Mesendoderm (in vitro differentiated cells): ENCODE measurements around the gene ANGPTL2.

Experiments used
- DNase-seq: peaks from one replicate; pipeline ENCODE4 v3.0.0; 2013
- H2AK5ac ChIP-seq: 2 replicates; pipeline ENCODE4 v1.6.1; 2013; ENCODE audit warnings: low read length, inconsistent platforms
- H2BK120ac ChIP-seq: 2 replicates; pipeline ENCODE4 v1.6.1; 2013; ENCODE audit warnings: low read depth, mild to moderate bottlenecking, low read length, moderate library complexity, mixed read lengths
- H2BK15ac ChIP-seq: replicated peaks from 2 replicates; pipeline ENCODE4 v1.6.1; 2013; ENCODE audit warnings: low read depth, mild to moderate bottlenecking, moderate library complexity
- H2BK5ac ChIP-seq: 2 replicates; pipeline ENCODE4 v1.6.1; 2013; ENCODE audit warnings: low read length, inconsistent platforms
- H3K18ac ChIP-seq: 2 replicates; pipeline ENCODE4 v1.6.1; 2013; ENCODE audit warnings: mild to moderate bottlenecking, low read length, mixed read lengths
- H3K23ac ChIP-seq: one replicate; pipeline ENCODE4 v1.6.1; 2013; ENCODE audit warnings: low read length
- H3K27ac ChIP-seq: 2 replicates; pipeline ENCODE4 v1.5.1; 2013; ENCODE audit warnings: low read depth, mild to moderate bottlenecking, inconsistent platforms, low read length, moderate library complexity
- H3K27me3 ChIP-seq: 2 replicates; pipeline ENCODE4 v1.6.1; 2013; ENCODE audit warnings: low read length, control low read depth, mild to moderate bottlenecking, inconsistent platforms; ENCODE audit not compliant: insufficient read depth, poor library complexity
- H3K36me3 ChIP-seq: 2 replicates; pipeline ENCODE4 v1.6.1; 2013; ENCODE audit warnings: low read length, inconsistent platforms; ENCODE audit not compliant: control insufficient read depth, insufficient read depth
- H3K4ac ChIP-seq: one replicate; pipeline ENCODE4 v1.6.1; 2013; ENCODE audit warnings: low read depth, mild to moderate bottlenecking, low read length, moderate library complexity
- H3K4me1 ChIP-seq: 2 replicates; pipeline ENCODE4 v1.6.1; 2013; ENCODE audit warnings: low read depth, low read length, inconsistent platforms; ENCODE audit not compliant: control insufficient read depth
- H3K4me2 ChIP-seq: 2 replicates; pipeline ENCODE4 v1.6.1; 2013; ENCODE audit warnings: low read length
- H3K4me3 ChIP-seq: 2 replicates; pipeline ENCODE4 v1.5.1; 2013; ENCODE audit warnings: mild to moderate bottlenecking, low read length
- H3K56ac ChIP-seq: one replicate; pipeline ENCODE4 v1.6.1; 2013; ENCODE audit warnings: low read length
- H3K79me1 ChIP-seq: 2 replicates; pipeline ENCODE4 v1.6.1; 2013; ENCODE audit warnings: low read length, inconsistent platforms
- H3K79me2 ChIP-seq: 2 replicates; pipeline ENCODE4 v1.6.1; 2013; ENCODE audit warnings: mild to moderate bottlenecking, low read length; ENCODE audit not compliant: control insufficient read depth, insufficient read depth
- H3K9ac ChIP-seq: 2 replicates; pipeline ENCODE4 v1.6.1; 2013; ENCODE audit warnings: low read length, inconsistent platforms
- H4K5ac ChIP-seq: one replicate; pipeline ENCODE4 v1.6.1; 2013; ENCODE audit warnings: low read length
- H4K8ac ChIP-seq: one replicate; pipeline ENCODE4 v1.6.1; 2013; ENCODE audit warnings: low read depth, mild to moderate bottlenecking, control low read depth, low read length, moderate library complexity
- WGBS: extraction: QIAGEN DNeasy Blood & Tissue Kit; methylation state at CpG from one replicate; pipeline ENCODE4 v1.1.7; 2013; ENCODE audit warnings: low lambda C conversion rate, missing lambda C conversion rate; ENCODE audit not compliant: insufficient coverage; ENCODE audit errors: extremely low coverage; 5-methylcytosine and 5-hydroxymethylcytosine counted together

Gene ANGPTL2

DNA sequence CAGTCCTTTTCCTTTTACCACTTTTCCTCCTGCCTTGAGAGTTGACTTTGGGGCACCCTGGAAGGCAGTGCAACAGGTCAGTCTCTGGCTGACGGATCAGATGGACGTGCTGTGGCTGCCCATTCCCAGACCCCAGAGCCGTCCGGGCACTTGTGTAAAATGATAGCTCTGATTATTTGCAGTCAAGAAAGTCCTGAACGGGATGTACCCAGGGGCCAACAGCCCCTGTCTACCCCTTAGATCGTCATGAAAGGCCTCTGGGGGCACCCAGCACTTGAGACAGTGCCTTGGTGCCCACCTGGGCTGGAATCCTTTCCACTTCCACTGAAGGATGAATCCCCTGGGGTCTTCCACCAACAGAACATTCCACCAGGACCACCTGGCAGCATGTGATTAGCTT is 17.7 kb upstream of the ANGPTL2 start:
- Histone ChIP-seq H2BK15ac (no peak overlapping the region), H4K8ac (no peak overlapping the region), H3K27me3 (no peaks in the 10 kb centered on the region), H3K36me3 (no peaks in the 10 kb centered on the region), H2BK120ac (no peak overlapping the region), H2BK5ac (no peak overlapping the region), H3K79me2 (no peaks in the 10 kb centered on the region), H3K4ac (no peak overlapping the region), H3K23ac (no peak overlapping the region), H3K18ac (no peak overlapping the region), H3K4me3 (no peak overlapping the region), H3K4me2 (no peak overlapping the region), H3K56ac (no peak overlapping the region), H3K4me1 (no peaks in the 10 kb centered on the region), H3K9ac (no peak overlapping the region), H2AK5ac (no peak overlapping the region), H3K79me1 (no peaks in the 10 kb centered on the region), H3K27ac (no peak overlapping the region), H4K5ac (no peak overlapping the region)
- no CpG with 5 or more reads among the region's 6 CpGs for WGBS
- no peak for DNase-seq

DNA sequence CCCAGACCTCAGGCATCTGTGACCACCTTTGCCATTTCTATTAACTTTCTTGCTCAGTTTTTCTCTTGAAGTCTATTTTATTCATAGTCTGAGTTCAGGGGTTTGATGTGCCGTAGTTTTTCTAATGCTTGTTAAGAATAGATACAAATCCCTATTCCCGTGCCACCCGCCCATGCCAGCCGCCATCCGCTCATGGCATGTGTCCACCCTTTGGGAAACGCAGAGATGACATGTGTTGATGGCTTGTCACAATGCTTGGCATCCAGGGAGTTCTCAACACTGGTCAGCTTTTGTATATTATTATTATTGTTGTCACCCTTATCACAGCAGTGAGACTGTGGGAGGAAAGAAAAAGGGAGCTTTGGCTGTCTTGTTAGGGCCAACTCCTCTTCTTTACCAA is 17.3 kb upstream of the ANGPTL2 start:
- Histone ChIP-seq H3K79me2 (no peaks in the 10 kb centered on the region), H3K27ac (no peak overlapping the region), H3K4me3 (no peak overlapping the region), H3K79me1 (no peaks in the 10 kb centered on the region), H3K23ac (no peak overlapping the region), H2BK15ac (no peak overlapping the region), H2AK5ac (no peak overlapping the region), H3K36me3 (no peaks in the 10 kb centered on the region), H4K5ac (no peak overlapping the region), H3K18ac (no peak overlapping the region), H3K27me3 (no peaks in the 10 kb centered on the region), H3K56ac (no peak overlapping the region), H2BK5ac (no peak overlapping the region), H3K4ac (no peak overlapping the region), H4K8ac (no peak overlapping the region), H2BK120ac (no peak overlapping the region), H3K9ac (no peak overlapping the region), H3K4me2 (no peak overlapping the region), H3K4me1 (no peaks in the 10 kb centered on the region)
- no CpG with 5 or more reads among the region's 6 CpGs for WGBS
- no peak for DNase-seq

DNA sequence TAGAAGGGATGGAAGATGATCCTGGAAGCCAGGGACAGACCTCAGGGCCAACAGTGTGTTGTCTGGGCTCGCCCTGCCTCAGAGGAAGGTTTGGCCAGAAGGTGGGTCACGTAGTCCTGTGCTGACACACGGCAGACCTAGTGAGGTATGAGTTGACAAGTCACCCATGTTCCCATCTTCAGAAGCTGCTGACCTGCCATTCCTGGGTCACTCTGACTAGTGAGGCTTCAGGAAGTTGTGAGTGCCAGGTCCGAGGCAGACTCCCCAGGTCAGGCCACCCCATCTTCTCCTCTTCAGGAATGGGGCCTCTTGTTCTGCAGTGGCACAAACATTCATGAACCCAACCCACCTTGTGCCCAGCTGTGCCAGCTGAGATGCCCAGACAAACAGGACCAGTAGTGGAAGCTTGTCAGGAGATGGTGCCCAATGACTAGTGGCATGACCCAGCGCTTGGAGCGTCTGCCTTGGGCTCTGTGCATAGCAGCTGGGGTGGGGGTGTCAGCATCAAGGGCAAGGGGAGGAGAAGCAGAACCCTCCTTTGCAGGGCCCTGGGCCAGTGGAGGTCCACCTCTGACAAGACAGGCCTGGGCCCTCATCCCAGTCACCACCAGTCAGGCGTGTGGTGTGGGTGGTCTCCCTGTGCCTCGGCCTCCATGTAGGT is 16.8 kb upstream of the ANGPTL2 start:
- no peak overlapping the region for H3K4me2 ChIP-seq
- H3K4me3 ChIP-seq = no peak overlapping the region
- no peak overlapping the region for H3K18ac ChIP-seq
- no peak overlapping the region for H4K5ac ChIP-seq
- no peak overlapping the region for H2AK5ac ChIP-seq
- H4K8ac ChIP-seq = no peak overlapping the region
- H3K56ac ChIP-seq = no peak overlapping the region
- no peak overlapping the region for H3K27ac ChIP-seq
- WGBS = no CpG with 5 or more reads among the region's 8 CpGs
- no peaks in the 10 kb centered on the region for H3K4me1 ChIP-seq
- H2BK15ac ChIP-seq = no peak overlapping the region
- H3K79me1 ChIP-seq = no peaks in the 10 kb centered on the region
- no peak overlapping the region for H3K4ac ChIP-seq
- H3K27me3 ChIP-seq = no peaks in the 10 kb centered on the region
- no peak overlapping the region for H2BK5ac ChIP-seq
- H2BK120ac ChIP-seq = no peak overlapping the region
- H3K36me3 ChIP-seq = no peaks in the 10 kb centered on the region
- no peak overlapping the region for H3K23ac ChIP-seq
- no peaks in the 10 kb centered on the region for H3K79me2 ChIP-seq
- no peak overlapping the region for H3K9ac ChIP-seq
- no peak for DNase-seq

DNA sequence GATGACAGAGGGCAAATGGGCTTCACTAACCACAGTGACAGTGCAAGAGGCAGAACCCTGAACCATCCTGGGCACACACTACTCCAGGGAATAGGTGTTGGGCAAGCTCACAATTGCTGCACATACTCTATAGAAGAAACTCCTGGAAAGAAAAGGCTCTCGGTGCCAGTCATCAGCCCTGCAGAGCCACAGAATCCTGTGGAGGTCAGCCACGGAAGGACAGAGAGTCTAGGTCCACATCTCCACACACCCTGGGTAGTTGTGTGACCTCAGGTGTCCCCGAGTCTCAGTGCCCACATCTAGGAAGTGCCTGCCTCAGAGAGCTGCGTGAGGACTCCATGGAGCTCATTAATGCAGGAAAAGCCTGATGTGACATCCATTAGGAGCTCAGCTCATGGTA is 16.0 kb upstream of the ANGPTL2 start:
- no peak overlapping the region for H3K23ac ChIP-seq
- H2BK15ac ChIP-seq = no peak overlapping the region
- H4K5ac ChIP-seq = no peak overlapping the region
- no peak overlapping the region for H3K9ac ChIP-seq
- no peak overlapping the region for H3K18ac ChIP-seq
- no peak overlapping the region for H3K4ac ChIP-seq
- no peaks in the 10 kb centered on the region for H3K36me3 ChIP-seq
- no peak overlapping the region for H4K8ac ChIP-seq
- no peak overlapping the region for H3K4me2 ChIP-seq
- no peak overlapping the region for H3K56ac ChIP-seq
- no CpG with 5 or more reads among the region's 4 CpGs for WGBS
- H2BK120ac ChIP-seq = no peak overlapping the region
- no peak for DNase-seq
- no peak overlapping the region for H2BK5ac ChIP-seq
- no peaks in the 10 kb centered on the region for H3K79me2 ChIP-seq
- peaks cover 6% of the 10 kb centered on the region for H3K4me1 ChIP-seq
- no peak overlapping the region for H3K4me3 ChIP-seq
- no peaks in the 10 kb centered on the region for H3K27me3 ChIP-seq
- H2AK5ac ChIP-seq = no peak overlapping the region
- H3K79me1 ChIP-seq = no peaks in the 10 kb centered on the region
- no peak overlapping the region for H3K27ac ChIP-seq

DNA sequence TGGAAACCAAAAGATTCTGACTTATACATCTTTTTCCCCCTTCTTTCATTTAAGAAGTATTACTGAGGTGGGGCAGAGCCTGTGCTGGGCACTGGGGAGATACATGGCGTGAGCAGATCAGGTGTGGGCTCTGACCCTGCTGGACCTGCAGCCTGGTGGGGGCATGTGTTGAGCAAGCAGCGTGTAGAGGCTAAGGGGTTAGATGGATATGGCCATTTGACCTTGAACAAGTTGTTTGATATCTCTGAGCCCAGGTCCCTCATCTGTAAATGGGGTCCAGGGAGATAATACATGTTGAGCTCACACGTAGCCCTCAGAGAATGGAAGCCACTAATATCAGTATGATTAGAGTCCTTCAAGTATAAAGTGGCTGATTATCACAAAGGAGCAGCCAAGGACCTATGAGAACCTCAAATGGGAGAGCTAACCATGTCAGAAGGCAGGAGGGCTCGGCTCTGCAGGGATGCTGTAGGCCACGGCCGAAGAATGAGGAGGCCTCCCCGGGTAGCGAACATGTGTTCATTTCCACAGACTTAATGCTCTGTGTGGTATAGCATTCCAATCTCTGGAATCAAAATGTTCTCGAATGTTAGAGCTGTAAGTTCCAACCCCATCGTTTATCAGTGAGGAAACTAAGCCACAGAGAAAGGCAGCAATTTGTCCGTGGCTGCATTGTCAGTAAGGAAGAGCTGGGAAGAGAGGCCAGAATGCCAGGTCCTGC is 15.4 kb upstream of the ANGPTL2 start:
- no peak overlapping the region for H3K23ac ChIP-seq
- no peak overlapping the region for H3K56ac ChIP-seq
- H3K27me3 ChIP-seq = no peaks in the 10 kb centered on the region
- H4K8ac ChIP-seq = no peak overlapping the region
- H3K9ac ChIP-seq = no peak overlapping the region
- H3K36me3 ChIP-seq = no peaks in the 10 kb centered on the region
- H2BK5ac ChIP-seq = no peak overlapping the region
- H2AK5ac ChIP-seq = no peak overlapping the region
- H3K79me2 ChIP-seq = no peaks in the 10 kb centered on the region
- no peak overlapping the region for H3K4ac ChIP-seq
- H3K4me2 ChIP-seq = no peak overlapping the region
- no peak overlapping the region for H2BK120ac ChIP-seq
- no peak overlapping the region for H2BK15ac ChIP-seq
- no peak overlapping the region for H3K27ac ChIP-seq
- DNase-seq = no peak
- H3K18ac ChIP-seq = no peak overlapping the region
- H3K4me1 ChIP-seq = peaks cover 11% of the 10 kb centered on the region
- WGBS = no CpG with 5 or more reads among the region's 11 CpGs
- no peaks in the 10 kb centered on the region for H3K79me1 ChIP-seq
- H3K4me3 ChIP-seq = no peak overlapping the region
- no peak overlapping the region for H4K5ac ChIP-seq
